ENCODE data around the gene S100B.

Gene S100B

GRCh38 chr21:46610018-46610701, 5.3 kb upstream of the S100B start:
- Mint-ChIP-seq H3K27ac (no peak overlapping the region), H3K36me3 (ENCODE audit: low read depth) (no peaks in the 10 kb centered on the region), H3K4me1 (peaks cover 4% of the 10 kb centered on the region), H3K9me3 (peaks cover 38% of the 10 kb centered on the region), H3K4me3 (no peak overlapping the region), H3K27me3 (ENCODE audit: low read depth, poor library complexity) (peaks cover 27% of the 10 kb centered on the region)
- TF ChIP-seq, protein P1, sequence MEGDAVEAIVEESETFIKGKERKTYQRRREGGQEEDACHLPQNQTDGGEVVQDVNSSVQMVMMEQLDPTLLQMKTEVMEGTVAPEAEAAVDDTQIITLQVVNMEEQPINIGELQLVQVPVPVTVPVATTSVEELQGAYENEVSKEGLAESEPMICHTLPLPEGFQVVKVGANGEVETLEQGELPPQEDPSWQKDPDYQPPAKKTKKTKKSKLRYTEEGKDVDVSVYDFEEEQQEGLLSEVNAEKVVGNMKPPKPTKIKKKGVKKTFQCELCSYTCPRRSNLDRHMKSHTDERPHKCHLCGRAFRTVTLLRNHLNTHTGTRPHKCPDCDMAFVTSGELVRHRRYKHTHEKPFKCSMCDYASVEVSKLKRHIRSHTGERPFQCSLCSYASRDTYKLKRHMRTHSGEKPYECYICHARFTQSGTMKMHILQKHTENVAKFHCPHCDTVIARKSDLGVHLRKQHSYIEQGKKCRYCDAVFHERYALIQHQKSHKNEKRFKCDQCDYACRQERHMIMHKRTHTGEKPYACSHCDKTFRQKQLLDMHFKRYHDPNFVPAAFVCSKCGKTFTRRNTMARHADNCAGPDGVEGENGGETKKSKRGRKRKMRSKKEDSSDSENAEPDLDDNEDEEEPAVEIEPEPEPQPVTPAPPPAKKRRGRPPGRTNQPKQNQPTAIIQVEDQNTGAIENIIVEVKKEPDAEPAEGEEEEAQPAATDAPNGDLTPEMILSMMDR (IDR thresholded peaks at IDR 0.05): no peak
- DNase-seq: no peak

DNA sequence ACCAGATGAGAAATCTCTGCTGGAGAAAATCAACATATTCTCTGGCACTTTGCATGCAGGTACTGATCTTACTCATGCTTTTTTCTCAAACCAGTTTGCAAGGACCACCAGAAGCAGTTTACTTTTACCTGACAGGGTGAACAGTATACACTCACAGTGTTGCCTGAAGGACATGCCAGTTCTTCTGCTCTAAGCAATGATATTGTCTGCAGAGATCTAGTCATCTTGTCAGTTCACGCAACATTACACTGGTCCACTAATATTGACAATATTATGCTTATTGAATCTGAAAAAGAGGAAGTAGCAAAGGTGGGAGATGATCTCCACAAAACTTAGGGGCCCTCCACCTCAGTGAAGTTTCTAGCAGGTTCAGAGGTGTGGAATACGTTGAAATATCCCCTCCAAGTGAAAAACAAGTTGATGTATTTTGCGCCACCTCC, 3.8 kb upstream of the S100B start:
- Mint-ChIP-seq H3K27me3 (ENCODE audit: low read depth, poor library complexity) (peaks cover 14% of the 10 kb centered on the region), H3K9me3 (peaks cover 38% of the 10 kb centered on the region), H3K4me3 (no peak overlapping the region), H3K27ac (no peak overlapping the region), H3K4me1 (peaks cover 17% of the 10 kb centered on the region), H3K36me3 (ENCODE audit: low read depth) (no peaks in the 10 kb centered on the region)
- TF ChIP-seq, protein P1 (IDR thresholded peaks at IDR 0.05): no peak
- no peak for DNase-seq

DNA sequence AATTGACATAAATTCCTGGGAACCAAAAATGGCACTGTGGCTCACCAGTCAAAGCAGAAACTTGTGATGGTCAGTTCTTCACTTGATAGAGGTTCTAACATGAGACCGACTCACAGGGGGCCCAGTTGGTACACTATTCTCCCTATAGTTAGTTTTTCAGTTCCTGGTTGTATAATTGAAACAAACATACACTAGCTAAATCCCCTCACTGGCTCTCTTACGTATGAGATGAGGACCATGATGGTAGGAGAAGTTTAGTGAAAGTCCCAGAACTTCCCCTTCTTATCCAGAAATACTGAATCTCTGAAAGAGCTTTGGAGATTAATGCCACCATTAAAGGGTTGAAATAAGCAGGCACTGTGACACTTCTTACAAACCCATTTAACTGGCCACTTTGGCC, 2.8 kb upstream of the S100B start:
- H3K27me3 Mint-ChIP-seq (ENCODE audit: low read depth, poor library complexity): peaks cover 14% of the 10 kb centered on the region
- no peak for DNase-seq
- TF ChIP-seq, protein P1 (IDR thresholded peaks at IDR 0.05): no peak
- H3K4me3 Mint-ChIP-seq: no peak overlapping the region
- H3K4me1 Mint-ChIP-seq: peaks cover 28% of the 10 kb centered on the region
- H3K27ac Mint-ChIP-seq: no peak overlapping the region
- H3K9me3 Mint-ChIP-seq: peaks cover 32% of the 10 kb centered on the region
- H3K36me3 Mint-ChIP-seq (ENCODE audit: low read depth): no peaks in the 10 kb centered on the region

DNA sequence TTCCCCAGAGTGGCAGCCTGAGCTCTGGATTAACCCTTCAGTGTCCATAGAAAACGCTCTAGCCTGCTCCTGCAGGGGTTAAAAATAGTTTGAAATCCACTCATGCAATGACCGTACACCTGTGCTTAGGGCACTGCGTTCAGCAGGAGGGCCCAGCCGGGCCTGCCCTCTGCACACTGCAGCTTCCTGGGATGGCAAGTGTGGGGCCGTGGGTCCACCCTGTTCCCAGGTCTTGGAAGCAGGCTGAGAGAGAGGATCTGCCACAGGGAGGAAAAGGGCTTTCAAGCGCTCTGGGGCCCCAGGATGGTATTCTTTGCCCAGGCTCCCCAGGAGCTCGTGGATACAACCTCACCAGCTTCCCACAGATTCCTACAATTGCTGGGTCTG, 1.5 kb upstream of the S100B start:
- no peaks in the 10 kb centered on the region for H3K36me3 Mint-ChIP-seq (ENCODE audit: low read depth)
- no peak overlapping the region for H3K4me3 Mint-ChIP-seq
- TF ChIP-seq, protein P1 (IDR thresholded peaks at IDR 0.05): no peak
- H3K27me3 Mint-ChIP-seq (ENCODE audit: low read depth, poor library complexity): peaks cover 24% of the 10 kb centered on the region
- DNase-seq: no peak
- peaks cover 22% of the 10 kb centered on the region for H3K9me3 Mint-ChIP-seq
- H3K4me1 Mint-ChIP-seq: peaks cover 37% of the 10 kb centered on the region
- no peak overlapping the region for H3K27ac Mint-ChIP-seq

DNA sequence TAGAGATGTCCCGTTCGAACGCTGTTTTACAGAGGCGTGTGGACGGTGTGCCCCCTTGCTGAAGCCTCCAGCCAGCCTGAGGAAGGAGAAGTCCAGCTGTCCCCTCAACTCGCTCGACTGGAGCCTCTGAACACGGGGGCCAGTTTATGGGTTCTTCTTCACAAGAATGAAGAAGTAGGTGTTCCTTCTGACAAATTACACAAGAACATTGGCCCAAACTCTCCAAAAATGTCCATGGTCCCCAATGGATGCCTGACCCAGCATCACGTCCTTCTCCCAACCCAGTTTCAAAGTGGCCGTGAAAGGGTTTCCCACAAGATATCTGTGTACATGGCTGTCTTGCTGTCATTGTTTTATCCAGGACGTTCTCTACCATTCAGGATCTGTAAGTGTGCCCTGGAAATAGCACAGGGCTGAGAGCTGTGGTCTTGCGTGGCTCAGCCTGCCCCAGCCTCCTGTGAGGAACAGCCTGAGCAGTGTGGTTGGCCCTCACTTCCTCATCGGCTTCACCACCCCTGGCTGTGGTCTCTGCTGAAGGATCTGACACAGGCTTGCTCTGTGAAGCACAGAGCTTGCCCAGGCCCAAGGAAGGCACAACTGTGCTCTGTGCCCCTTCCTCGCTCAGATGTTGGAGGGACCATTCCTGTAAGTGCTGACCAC, 1.0 kb upstream of the S100B start:
- Mint-ChIP-seq H3K9me3 (peaks cover 20% of the 10 kb centered on the region), H3K36me3 (ENCODE audit: low read depth) (no peaks in the 10 kb centered on the region), H3K4me1 (peaks cover 37% of the 10 kb centered on the region), H3K4me3 (no peak overlapping the region), H3K27ac (no peak overlapping the region), H3K27me3 (ENCODE audit: low read depth, poor library complexity) (peaks cover 24% of the 10 kb centered on the region)
- TF ChIP-seq, protein P1 (IDR thresholded peaks at IDR 0.05): no peak
- no peak for DNase-seq
